GM23338 (cell line): ENCODE measurements around the gene CYSLTR2. TPM values are rescaled to one million over a fixed set of nuclear protein-coding genes. Genes with fewer than 3 reads are reported as not detected.

Experiments
- ATAC-seq: fragments of 200-7000 bp; cut with Tn5 transposase; 3 replicates; pipeline ENCODE4 v1.9.1; 2020
- DNase-seq: peaks from one replicate; pipeline ENCODE4 v3.0.0-alpha.2; 2015; ENCODE audit warnings: low spot score
- H2AFZ ChIP-seq: fragments of 200-600 bp; sonication (generic); 2 replicates; pipeline ENCODE4 v1.8.0; 2016; ENCODE audit warnings: antibody characterized with exemption, mild to moderate bottlenecking, moderate library complexity
- H3F3A ChIP-seq: fragments of 200-600 bp; sonication (generic); replicated peaks from 2 replicates; pipeline ENCODE4 v1.8.0; 2017; ENCODE audit warnings: antibody characterized with exemption, mixed run types, low read depth
- H3K27ac ChIP-seq: fragments of 200-600 bp; sonication (generic); 2 replicates; pipeline ENCODE4 v1.6.1; 2016; ENCODE audit warnings: low read depth
- H3K27me3 ChIP-seq: fragments of 200-600 bp; sonication (generic); 2 replicates; pipeline ENCODE4 v1.8.0; 2016; ENCODE audit warnings: mild to moderate bottlenecking, mixed run types, moderate library complexity; ENCODE audit not compliant: insufficient read depth
- H3K36me3 ChIP-seq: fragments of 200-600 bp; sonication (generic); 2 replicates; pipeline ENCODE4 v1.8.0; 2016; ENCODE audit warnings: mild to moderate bottlenecking; ENCODE audit not compliant: insufficient read depth
- H3K4me1 ChIP-seq: fragments of 200-600 bp; sonication (generic); 2 replicates; pipeline ENCODE4 v1.8.0; 2016; ENCODE audit warnings: mild to moderate bottlenecking, moderate library complexity; ENCODE audit not compliant: insufficient read depth
- H3K4me2 ChIP-seq: fragments of 200-600 bp; sonication (generic); 2 replicates; pipeline ENCODE4 v1.7.1; 2017; ENCODE audit warnings: mixed run types
- H3K4me3 ChIP-seq: fragments of 200-600 bp; sonication (generic); 2 replicates; pipeline ENCODE4 v1.6.1; 2016; ENCODE audit warnings: mixed run types
- H3K79me2 ChIP-seq: fragments of 200-600 bp; sonication (generic); replicated peaks from 2 replicates; pipeline ENCODE4 v1.8.0; 2017; ENCODE audit warnings: mild to moderate bottlenecking; ENCODE audit not compliant: insufficient read depth
- H3K9me2 ChIP-seq: fragments of 200-600 bp; sonication (generic); 2 replicates; pipeline ENCODE4 v1.8.0; 2017; ENCODE audit not compliant: insufficient read depth
- H4K20me1 ChIP-seq: fragments of 200-600 bp; sonication (generic); replicated peaks from 2 replicates; pipeline ENCODE4 v1.8.0; 2017; ENCODE audit warnings: mild to moderate bottlenecking; ENCODE audit not compliant: insufficient read depth
- H3K27ac Mint-ChIP-seq: 2 replicates; pipeline ENCODE4 v1.8.0; 2020; ENCODE audit warnings: inconsistent platforms, mild to moderate bottlenecking, moderate library complexity, mixed read lengths
- H3K27me3 Mint-ChIP-seq: 3 replicates; pipeline ENCODE4 v1.8.0; 2022; ENCODE audit warnings: low read depth, mild to moderate bottlenecking, moderate library complexity, mixed read lengths, inconsistent platforms; ENCODE audit not compliant: insufficient read depth, poor library complexity
- H3K36me3 Mint-ChIP-seq: 3 replicates; pipeline ENCODE4 v1.8.0; 2021; ENCODE audit warnings: low read depth, mild to moderate bottlenecking, inconsistent platforms, moderate library complexity, mixed read lengths
- H3K4me1 Mint-ChIP-seq: 3 replicates; pipeline ENCODE4 v1.8.0; 2020; ENCODE audit warnings: mild to moderate bottlenecking, inconsistent platforms, mixed read lengths
- H3K4me3 Mint-ChIP-seq: 3 replicates; pipeline ENCODE4 v1.8.0; 2021; ENCODE audit warnings: moderate library complexity, mild to moderate bottlenecking, inconsistent platforms, mixed read lengths
- H3K9me3 Mint-ChIP-seq: 3 replicates; pipeline ENCODE4 v1.8.0; 2020; ENCODE audit warnings: moderate library complexity, mild to moderate bottlenecking, inconsistent platforms, mixed read lengths
- EZH2 ChIP-seq: fragments of 200-600 bp; sonication (generic); IDR thresholded peaks from one replicate; pipeline ENCODE4 v1.8.0; 2017; ENCODE audit warnings: antibody characterized with exemption, mild to moderate bottlenecking, low read depth; ENCODE audit not compliant: unreplicated experiment
- EZH2phosphoT487 ChIP-seq: fragments of 200-600 bp; sonication (generic); IDR thresholded peaks from one replicate; pipeline ENCODE4 v1.8.1; 2018; ENCODE audit warnings: antibody characterized with exemption; ENCODE audit not compliant: unreplicated experiment
- JUNB ChIP-seq: IDR thresholded peaks from one replicate; pipeline ENCODE4 v1.6.1; 2016; ENCODE audit warnings: antibody characterized with exemption; ENCODE audit not compliant: unreplicated experiment
- NANOG ChIP-seq: IDR thresholded peaks from 2 replicates; pipeline ENCODE4 v1.6.1; 2016; ENCODE audit warnings: antibody characterized with exemption, borderline replicate concordance
- STAT1 ChIP-seq: IDR thresholded peaks from one replicate; pipeline ENCODE4 v1.6.1; 2016; ENCODE audit warnings: antibody characterized with exemption; ENCODE audit not compliant: unreplicated experiment
- ZNF331 ChIP-seq: fragments of 250-450 bp; sonication (Bioruptor Pico); IDR thresholded peaks from 2 replicates; pipeline ENCODE4 v1.5.0; 2020; ENCODE audit warnings: low read depth, mild to moderate bottlenecking, moderate library complexity
- polyA plus RNA-seq: library from polyadenylated mRNA; unstranded; fragments of >200 nt; fragmentation: Nextera tagmentation; extraction: Ambion mirVana; gene quantifications from 2 replicates; pipeline ENCODE4 v1.2.1, GENCODE V29; 2016
- total RNA-seq: library from RNA; depleted of rRNA; stranded (reverse); fragments of >200 nt; shearing (Covaris generic); gene quantifications from 2 replicates; pipeline ENCODE4 v1.2.3, GENCODE V29; 2014
- TF ChIP-seq, protein P1 (sequence below), 2 experiments: fragments of 200-600 bp in 1 of 2; sonication (generic) in 1 of 2; conservative IDR thresholded peaks; 2 replicates each; pipeline versions ENCODE4 v1.5.1 to v1.6.1; 2016 to 2017; ENCODE audit warnings: antibody characterized with exemption in 2 of 2, low read depth in 2 of 2, mild to moderate bottlenecking in 2 of 2, moderate library complexity in 1 of 2
- TF ChIP-seq, protein P2 (sequence below): IDR thresholded peaks from 2 replicates; pipeline ENCODE4 v1.6.1; 2016; ENCODE audit warnings: antibody characterized with exemption
- TF ChIP-seq, protein P3 (sequence below): IDR thresholded peaks from one replicate; pipeline ENCODE4 v1.6.1; 2018; ENCODE audit warnings: antibody characterized with exemption; ENCODE audit not compliant: unreplicated experiment
- TF ChIP-seq, protein P4 (sequence below): fragments of 250-450 bp; sonication (Bioruptor Pico); IDR thresholded peaks from 2 replicates; pipeline ENCODE4 v1.5.0; 2020; ENCODE audit warnings: mild to moderate bottlenecking, moderate library complexity

Gene CYSLTR2
- total and polyA plus RNA-seq, 2 experiments from 2014 or later, result not detected

DNA sequence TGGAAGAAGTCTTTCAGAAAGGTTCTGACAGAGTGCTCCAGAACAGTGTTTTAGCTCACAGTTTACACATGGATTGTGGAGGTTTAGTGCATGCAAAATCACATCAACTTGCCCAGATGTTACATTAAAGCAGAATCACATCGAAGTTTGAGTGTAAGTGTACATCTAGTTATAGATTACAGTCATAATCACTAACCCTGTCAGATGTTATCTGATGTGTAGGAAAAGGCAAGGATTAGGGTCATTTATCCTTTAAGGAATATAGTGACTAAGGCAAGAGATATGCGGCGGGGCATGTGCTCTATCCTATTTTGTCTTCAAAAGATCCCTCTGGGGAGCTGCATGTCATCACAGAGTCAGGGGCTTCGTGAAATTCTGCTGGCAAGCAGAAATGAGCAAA, 66.9 kb downstream of the CYSLTR2 start (continued):
- TF ChIP-seq, protein P1, sequence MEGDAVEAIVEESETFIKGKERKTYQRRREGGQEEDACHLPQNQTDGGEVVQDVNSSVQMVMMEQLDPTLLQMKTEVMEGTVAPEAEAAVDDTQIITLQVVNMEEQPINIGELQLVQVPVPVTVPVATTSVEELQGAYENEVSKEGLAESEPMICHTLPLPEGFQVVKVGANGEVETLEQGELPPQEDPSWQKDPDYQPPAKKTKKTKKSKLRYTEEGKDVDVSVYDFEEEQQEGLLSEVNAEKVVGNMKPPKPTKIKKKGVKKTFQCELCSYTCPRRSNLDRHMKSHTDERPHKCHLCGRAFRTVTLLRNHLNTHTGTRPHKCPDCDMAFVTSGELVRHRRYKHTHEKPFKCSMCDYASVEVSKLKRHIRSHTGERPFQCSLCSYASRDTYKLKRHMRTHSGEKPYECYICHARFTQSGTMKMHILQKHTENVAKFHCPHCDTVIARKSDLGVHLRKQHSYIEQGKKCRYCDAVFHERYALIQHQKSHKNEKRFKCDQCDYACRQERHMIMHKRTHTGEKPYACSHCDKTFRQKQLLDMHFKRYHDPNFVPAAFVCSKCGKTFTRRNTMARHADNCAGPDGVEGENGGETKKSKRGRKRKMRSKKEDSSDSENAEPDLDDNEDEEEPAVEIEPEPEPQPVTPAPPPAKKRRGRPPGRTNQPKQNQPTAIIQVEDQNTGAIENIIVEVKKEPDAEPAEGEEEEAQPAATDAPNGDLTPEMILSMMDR (conservative IDR thresholded peaks at IDR 0.05; ENCODE audit: low read depth in 2 of 2), result no peak
- TF ChIP-seq, protein P2, sequence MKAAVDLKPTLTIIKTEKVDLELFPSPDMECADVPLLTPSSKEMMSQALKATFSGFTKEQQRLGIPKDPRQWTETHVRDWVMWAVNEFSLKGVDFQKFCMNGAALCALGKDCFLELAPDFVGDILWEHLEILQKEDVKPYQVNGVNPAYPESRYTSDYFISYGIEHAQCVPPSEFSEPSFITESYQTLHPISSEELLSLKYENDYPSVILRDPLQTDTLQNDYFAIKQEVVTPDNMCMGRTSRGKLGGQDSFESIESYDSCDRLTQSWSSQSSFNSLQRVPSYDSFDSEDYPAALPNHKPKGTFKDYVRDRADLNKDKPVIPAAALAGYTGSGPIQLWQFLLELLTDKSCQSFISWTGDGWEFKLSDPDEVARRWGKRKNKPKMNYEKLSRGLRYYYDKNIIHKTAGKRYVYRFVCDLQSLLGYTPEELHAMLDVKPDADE, result no peak
- TF ChIP-seq JUNB (no peak), EZH2 (no peak), NANOG (no peak)

DNA sequence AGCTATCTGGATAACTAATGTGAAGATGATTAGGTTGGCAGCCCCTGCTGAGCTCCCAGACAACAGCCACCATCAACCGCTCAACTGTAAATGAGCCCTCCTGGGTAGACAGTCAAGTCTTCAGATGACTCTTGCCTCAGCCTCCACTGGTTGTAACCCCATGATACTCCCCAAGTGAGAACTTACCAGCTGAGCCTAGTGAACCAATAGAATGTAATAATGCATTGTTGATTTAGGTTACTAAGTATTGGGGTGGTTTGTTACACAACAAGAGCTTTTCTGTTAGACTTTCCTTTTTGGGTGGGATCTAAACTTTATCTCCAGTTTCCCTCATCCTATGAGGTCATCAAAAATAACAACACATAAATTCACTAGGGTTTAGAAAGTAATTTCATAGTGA, 69.4 kb downstream of the CYSLTR2 start:
- Histone ChIP-seq H3K27me3 (no peaks in the 10 kb centered on the region), H3F3A (no peaks in the 10 kb centered on the region), H3K27ac (no peak overlapping the region), H2AFZ (no peak overlapping the region), H3K9me2 (peaks cover 6% of the 10 kb centered on the region; the same call in 1 of the 2 replicates), H3K4me3 (no peak overlapping the region), H4K20me1 (no peaks in the 10 kb centered on the region), H3K79me2 (no peaks in the 10 kb centered on the region), H3K4me2 (no peak overlapping the region), H3K4me1 (no peaks in the 10 kb centered on the region), H3K36me3 (no peaks in the 10 kb centered on the region; the same call in 1 of the 2 replicates)
- ATAC-seq (no peak), DNase-seq (no peak)
- Mint-ChIP-seq H3K27ac (no peak overlapping the region), H3K9me3 (peaks cover 30% of the 10 kb centered on the region), H3K4me3 (no peak overlapping the region), H3K36me3 (0 out of 3 replicates have a peak, but pooled peaks cover 2% of the 10 kb centered on the region), H3K4me1 (no peaks in the 10 kb centered on the region), H3K27me3 (no peaks in the 10 kb centered on the region)
- TF ChIP-seq ZNF331, result no peak
- TF ChIP-seq JUNB, result no peak
- TF ChIP-seq, protein P3, sequence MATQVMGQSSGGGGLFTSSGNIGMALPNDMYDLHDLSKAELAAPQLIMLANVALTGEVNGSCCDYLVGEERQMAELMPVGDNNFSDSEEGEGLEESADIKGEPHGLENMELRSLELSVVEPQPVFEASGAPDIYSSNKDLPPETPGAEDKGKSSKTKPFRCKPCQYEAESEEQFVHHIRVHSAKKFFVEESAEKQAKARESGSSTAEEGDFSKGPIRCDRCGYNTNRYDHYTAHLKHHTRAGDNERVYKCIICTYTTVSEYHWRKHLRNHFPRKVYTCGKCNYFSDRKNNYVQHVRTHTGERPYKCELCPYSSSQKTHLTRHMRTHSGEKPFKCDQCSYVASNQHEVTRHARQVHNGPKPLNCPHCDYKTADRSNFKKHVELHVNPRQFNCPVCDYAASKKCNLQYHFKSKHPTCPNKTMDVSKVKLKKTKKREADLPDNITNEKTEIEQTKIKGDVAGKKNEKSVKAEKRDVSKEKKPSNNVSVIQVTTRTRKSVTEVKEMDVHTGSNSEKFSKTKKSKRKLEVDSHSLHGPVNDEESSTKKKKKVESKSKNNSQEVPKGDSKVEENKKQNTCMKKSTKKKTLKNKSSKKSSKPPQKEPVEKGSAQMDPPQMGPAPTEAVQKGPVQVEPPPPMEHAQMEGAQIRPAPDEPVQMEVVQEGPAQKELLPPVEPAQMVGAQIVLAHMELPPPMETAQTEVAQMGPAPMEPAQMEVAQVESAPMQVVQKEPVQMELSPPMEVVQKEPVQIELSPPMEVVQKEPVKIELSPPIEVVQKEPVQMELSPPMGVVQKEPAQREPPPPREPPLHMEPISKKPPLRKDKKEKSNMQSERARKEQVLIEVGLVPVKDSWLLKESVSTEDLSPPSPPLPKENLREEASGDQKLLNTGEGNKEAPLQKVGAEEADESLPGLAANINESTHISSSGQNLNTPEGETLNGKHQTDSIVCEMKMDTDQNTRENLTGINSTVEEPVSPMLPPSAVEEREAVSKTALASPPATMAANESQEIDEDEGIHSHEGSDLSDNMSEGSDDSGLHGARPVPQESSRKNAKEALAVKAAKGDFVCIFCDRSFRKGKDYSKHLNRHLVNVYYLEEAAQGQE, result no peak
- TF ChIP-seq NANOG, result no peak
- TF ChIP-seq, protein P4, sequence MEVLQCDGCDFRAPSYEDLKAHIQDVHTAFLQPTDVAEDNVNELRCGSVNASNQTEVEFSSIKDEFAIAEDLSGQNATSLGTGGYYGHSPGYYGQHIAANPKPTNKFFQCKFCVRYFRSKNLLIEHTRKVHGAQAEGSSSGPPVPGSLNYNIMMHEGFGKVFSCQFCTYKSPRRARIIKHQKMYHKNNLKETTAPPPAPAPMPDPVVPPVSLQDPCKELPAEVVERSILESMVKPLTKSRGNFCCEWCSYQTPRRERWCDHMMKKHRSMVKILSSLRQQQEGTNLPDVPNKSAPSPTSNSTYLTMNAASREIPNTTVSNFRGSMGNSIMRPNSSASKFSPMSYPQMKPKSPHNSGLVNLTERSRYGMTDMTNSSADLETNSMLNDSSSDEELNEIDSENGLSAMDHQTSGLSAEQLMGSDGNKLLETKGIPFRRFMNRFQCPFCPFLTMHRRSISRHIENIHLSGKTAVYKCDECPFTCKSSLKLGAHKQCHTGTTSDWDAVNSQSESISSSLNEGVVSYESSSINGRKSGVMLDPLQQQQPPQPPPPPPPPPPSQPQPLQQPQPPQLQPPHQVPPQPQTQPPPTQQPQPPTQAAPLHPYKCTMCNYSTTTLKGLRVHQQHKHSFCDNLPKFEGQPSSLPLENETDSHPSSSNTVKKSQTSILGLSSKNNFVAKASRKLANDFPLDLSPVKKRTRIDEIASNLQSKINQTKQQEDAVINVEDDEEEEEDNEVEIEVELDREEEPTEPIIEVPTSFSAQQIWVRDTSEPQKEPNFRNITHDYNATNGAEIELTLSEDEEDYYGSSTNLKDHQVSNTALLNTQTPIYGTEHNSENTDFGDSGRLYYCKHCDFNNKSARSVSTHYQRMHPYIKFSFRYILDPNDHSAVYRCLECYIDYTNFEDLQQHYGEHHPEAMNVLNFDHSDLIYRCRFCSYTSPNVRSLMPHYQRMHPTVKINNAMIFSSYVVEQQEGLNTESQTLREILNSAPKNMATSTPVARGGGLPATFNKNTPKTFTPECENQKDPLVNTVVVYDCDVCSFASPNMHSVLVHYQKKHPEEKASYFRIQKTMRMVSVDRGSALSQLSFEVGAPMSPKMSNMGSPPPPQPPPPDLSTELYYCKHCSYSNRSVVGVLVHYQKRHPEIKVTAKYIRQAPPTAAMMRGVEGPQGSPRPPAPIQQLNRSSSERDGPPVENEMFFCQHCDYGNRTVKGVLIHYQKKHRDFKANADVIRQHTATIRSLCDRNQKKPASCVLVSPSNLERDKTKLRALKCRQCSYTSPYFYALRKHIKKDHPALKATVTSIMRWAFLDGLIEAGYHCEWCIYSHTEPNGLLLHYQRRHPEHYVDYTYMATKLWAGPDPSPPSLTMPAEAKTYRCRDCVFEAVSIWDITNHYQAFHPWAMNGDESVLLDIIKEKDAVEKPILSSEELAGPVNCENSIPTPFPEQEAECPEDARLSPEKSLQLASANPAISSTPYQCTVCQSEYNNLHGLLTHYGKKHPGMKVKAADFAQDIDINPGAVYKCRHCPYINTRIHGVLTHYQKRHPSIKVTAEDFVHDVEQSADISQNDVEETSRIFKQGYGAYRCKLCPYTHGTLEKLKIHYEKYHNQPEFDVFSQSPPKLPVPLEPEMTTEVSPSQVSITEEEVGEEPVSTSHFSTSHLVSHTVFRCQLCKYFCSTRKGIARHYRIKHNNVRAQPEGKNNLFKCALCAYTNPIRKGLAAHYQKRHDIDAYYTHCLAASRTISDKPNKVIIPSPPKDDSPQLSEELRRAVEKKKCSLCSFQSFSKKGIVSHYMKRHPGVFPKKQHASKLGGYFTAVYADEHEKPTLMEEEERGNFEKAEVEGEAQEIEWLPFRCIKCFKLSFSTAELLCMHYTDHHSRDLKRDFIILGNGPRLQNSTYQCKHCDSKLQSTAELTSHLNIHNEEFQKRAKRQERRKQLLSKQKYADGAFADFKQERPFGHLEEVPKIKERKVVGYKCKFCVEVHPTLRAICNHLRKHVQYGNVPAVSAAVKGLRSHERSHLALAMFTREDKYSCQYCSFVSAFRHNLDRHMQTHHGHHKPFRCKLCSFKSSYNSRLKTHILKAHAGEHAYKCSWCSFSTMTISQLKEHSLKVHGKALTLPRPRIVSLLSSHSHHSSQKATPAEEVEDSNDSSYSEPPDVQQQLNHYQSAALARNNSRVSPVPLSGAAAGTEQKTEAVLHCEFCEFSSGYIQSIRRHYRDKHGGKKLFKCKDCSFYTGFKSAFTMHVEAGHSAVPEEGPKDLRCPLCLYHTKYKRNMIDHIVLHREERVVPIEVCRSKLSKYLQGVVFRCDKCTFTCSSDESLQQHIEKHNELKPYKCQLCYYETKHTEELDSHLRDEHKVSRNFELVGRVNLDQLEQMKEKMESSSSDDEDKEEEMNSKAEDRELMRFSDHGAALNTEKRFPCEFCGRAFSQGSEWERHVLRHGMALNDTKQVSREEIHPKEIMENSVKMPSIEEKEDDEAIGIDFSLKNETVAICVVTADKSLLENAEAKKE (CRISPR knock-in tag), result no peak
- TF ChIP-seq, protein P2, result no peak
- no peak for TF ChIP-seq EZH2phosphoT487
- TF ChIP-seq STAT1, result no peak
